Endothelial cell of umbilical vein (primary cell): Measurements from ENCODE around the gene ANO1. TPM values are rescaled to one million over a fixed set of nuclear protein-coding genes. Genes with fewer than 3 reads are reported as not detected.

ENCODE experiments used
- BruUV-seq: library from RNA; stranded (reverse); fragments of 400-500 nt; replicated peaks from 2 replicates; lab custom pipeline; 2021; lab: Mats Ljungman, UMichigan
- CTCF ChIA-PET: fragments of 300-600, 350-600 bp; sonication (Branson Sonifier 250); formaldehyde crosslinking; loops from one replicate; lab custom pipeline; 2021; ENCODE audit warnings: antibody characterized with exemption, inconsistent platforms; lab: Charles Lee
- POLR2A ChIA-PET: fragments of 300-600, 350-600 bp; sonication (Branson Sonifier 250); formaldehyde crosslinking; loops from one replicate; lab custom pipeline; 2021; ENCODE audit warnings: antibody characterized with exemption, inconsistent platforms; lab: Charles Lee
- DNase-seq: peaks from one replicate; pipeline ENCODE4 v3.0.0-alpha.2; 2011; ENCODE audit warnings: low read depth, low spot score
- FAIRE-seq: peaks from 2 replicates; lab custom pipeline; 2011; peaks lifted over from hg19 to GRCh38; lab: Jason Lieb, UNC
- H2AFZ ChIP-seq: 2 replicates; pipeline ENCODE4 v1.6.0; 2012; ENCODE audit warnings: low read depth, low read length, control low read depth, inconsistent platforms
- H3K27ac ChIP-seq: 2 replicates; pipeline ENCODE4 v1.5.1; 2011; ENCODE audit warnings: low read depth, mild to moderate bottlenecking, control low read depth, low read length, moderate library complexity; ENCODE audit not compliant: insufficient read depth
- H3K27me3 ChIP-seq, 2 experiments: 2 replicates each; pipeline versions ENCODE4 v1.6.0 to v1.6.1; 2011; ENCODE audit warnings: low read length in 2 of 2, mixed read lengths in 1 of 2; ENCODE audit not compliant: control insufficient read depth in 2 of 2, insufficient read depth in 2 of 2
- H3K36me3 ChIP-seq, 2 experiments: 2 replicates in 1 of 2; 3 replicates in 1 of 2; pipeline ENCODE4 v1.5.1; 2011; ENCODE audit warnings: low read length in 2 of 2, mild to moderate bottlenecking in 1 of 2, moderate library complexity in 1 of 2; ENCODE audit not compliant: control insufficient read depth in 2 of 2, insufficient read depth in 2 of 2; ENCODE audit errors: extremely low read depth in 1 of 2
- H3K4me1 ChIP-seq: 3 replicates; pipeline ENCODE4 v1.5.1; 2011; ENCODE audit warnings: mild to moderate bottlenecking, low read length; ENCODE audit not compliant: control insufficient read depth, insufficient read depth; ENCODE audit errors: extremely low read depth
- H3K4me2 ChIP-seq: 2 replicates; pipeline ENCODE4 v1.6.1; 2011; ENCODE audit warnings: low read length, control low read depth, mixed read lengths; ENCODE audit not compliant: insufficient read depth
- H3K4me3 ChIP-seq, 3 experiments: fragments of 200-600 bp in 1 of 3; sonication (generic), shearing (Covaris generic) in 1 of 3; replicated peaks in 1 of 3; 2 replicates each; pipeline ENCODE4 v1.5.1; 2011 to 2016; ENCODE audit warnings: control low read depth in 3 of 3, low read length in 3 of 3, mild to moderate bottlenecking in 2 of 3, inconsistent platforms in 1 of 3, low read depth in 1 of 3, moderate library complexity in 1 of 3; ENCODE audit not compliant: insufficient read depth in 1 of 3
- H3K79me2 ChIP-seq: 2 replicates; pipeline ENCODE4 v1.6.0; 2012; ENCODE audit warnings: low read length, inconsistent platforms; ENCODE audit not compliant: control insufficient read depth, insufficient read depth
- H3K9ac ChIP-seq: replicated peaks from 2 replicates; pipeline ENCODE3; 2011; ENCODE audit warnings: low read length, control low read depth; ENCODE audit not compliant: insufficient read depth; ENCODE audit errors: extremely low read depth
- H3K9me1 ChIP-seq: replicated peaks from 3 replicates; pipeline ENCODE4 v1.6.0; 2011; ENCODE audit warnings: mild to moderate bottlenecking, low read length; ENCODE audit not compliant: control insufficient read depth, insufficient read depth; ENCODE audit errors: extremely low read depth
- H3K9me3 ChIP-seq: replicated peaks from 2 replicates; pipeline ENCODE4 v1.5.1; 2012; ENCODE audit warnings: low read length, inconsistent platforms; ENCODE audit not compliant: control insufficient read depth, insufficient read depth
- H4K20me1 ChIP-seq: replicated peaks from 2 replicates; pipeline ENCODE3; 2011; ENCODE audit warnings: mild to moderate bottlenecking, low read length; ENCODE audit not compliant: control insufficient read depth, insufficient read depth; ENCODE audit errors: extremely low read depth
- dilution Hi-C: fragments of 300-500 bp; cut with MboI; formaldehyde crosslinking; loops from one replicate; pipeline ENCODE4 v1.15.0; 2019; ENCODE audit warnings: low sequenced_read_pairs; ENCODE audit not compliant: extremely low pct_ligation_motif_present
- intact Hi-C: fragments of 100-400 bp; cut with micrococcal nuclease; formaldehyde crosslinking; loops from one replicate; pipeline ENCODE4 v1.10.0; 2022
- polyA plus RNA-seq, 4 experiments: library from polyadenylated mRNA; depleted of rRNA in 3 of 4; stranded (reverse) in 3 of 4; unstranded in 1 of 4; fragments of >200 nt; gene quantifications; 2 replicates each; pipeline versions ENCODE4 v1.2.1 to v1.2.3, GENCODE V29; 2011 to 2012; ENCODE audit warnings: missing spikeins in 1 of 4
- total RNA-seq: library from RNA; stranded (reverse); gene quantifications from 2 replicates; pipeline ENCODE4 v1.2.3, GENCODE V29; 2021
- TF ChIP-seq, protein P1 (sequence below): IDR thresholded peaks from 2 replicates; pipeline ENCODE4 v1.6.1; 2011; ENCODE audit not compliant: insufficient read depth, insufficient read length
- TF ChIP-seq, protein P2 (sequence below), 2 donors: IDR thresholded peaks; 1 replicate in 1 of 2; 2 replicates in 1 of 2; pipeline ENCODE4 v1.5.1; 2011; ENCODE audit warnings: low read length in 2 of 2, mild to moderate bottlenecking in 2 of 2, moderate library complexity in 2 of 2, control low read depth in 1 of 2, inconsistent platforms in 1 of 2, low read depth in 1 of 2; ENCODE audit not compliant: insufficient read depth in 1 of 2; ENCODE audit errors: extremely low read depth in 1 of 2

ANO1 gene
- total and polyA plus RNA-seq, 2 donors (not counting 3 experiments of a cell fraction or from before 2014, with no cell fraction given), result 0.03 to 0.40 TPM

- DNase-seq, result no peak
- no peak overlapping the region for H3K9ac ChIP-seq
- BruUV-seq, result no TSS peak
Measured at GRCh38 chr11:70189622-70190021, 111.5 kb downstream of the ANO1 start.

More at GRCh38 chr11:70189622-70190021, 111.5 kb downstream of the ANO1 start:
- no peak for FAIRE-seq
- CTCF ChIA-PET, result no interaction called here
- no peaks in the 10 kb centered on the region for H3K79me2 ChIP-seq
- dilution Hi-C loops, result loop anchor here (25.0 kb wide), 1 partner anchor 277 kb away; no protein-coding TSS in a partner anchor
- H3K27ac ChIP-seq, result no peak overlapping the region
- intact Hi-C loops, result loop anchor here (10.0 kb wide), 1 partner anchor 475 kb away; no protein-coding TSS in a partner anchor
- H3K4me1 ChIP-seq, result no peaks in the 10 kb centered on the region
- H3K4me2 ChIP-seq, result no peak overlapping the region
- no peaks in the 10 kb centered on the region for H4K20me1 ChIP-seq
- TF ChIP-seq, protein P1, sequence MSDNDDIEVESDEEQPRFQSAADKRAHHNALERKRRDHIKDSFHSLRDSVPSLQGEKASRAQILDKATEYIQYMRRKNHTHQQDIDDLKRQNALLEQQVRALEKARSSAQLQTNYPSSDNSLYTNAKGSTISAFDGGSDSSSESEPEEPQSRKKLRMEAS, result peak; percentile 23
- TF ChIP-seq, protein P2, sequence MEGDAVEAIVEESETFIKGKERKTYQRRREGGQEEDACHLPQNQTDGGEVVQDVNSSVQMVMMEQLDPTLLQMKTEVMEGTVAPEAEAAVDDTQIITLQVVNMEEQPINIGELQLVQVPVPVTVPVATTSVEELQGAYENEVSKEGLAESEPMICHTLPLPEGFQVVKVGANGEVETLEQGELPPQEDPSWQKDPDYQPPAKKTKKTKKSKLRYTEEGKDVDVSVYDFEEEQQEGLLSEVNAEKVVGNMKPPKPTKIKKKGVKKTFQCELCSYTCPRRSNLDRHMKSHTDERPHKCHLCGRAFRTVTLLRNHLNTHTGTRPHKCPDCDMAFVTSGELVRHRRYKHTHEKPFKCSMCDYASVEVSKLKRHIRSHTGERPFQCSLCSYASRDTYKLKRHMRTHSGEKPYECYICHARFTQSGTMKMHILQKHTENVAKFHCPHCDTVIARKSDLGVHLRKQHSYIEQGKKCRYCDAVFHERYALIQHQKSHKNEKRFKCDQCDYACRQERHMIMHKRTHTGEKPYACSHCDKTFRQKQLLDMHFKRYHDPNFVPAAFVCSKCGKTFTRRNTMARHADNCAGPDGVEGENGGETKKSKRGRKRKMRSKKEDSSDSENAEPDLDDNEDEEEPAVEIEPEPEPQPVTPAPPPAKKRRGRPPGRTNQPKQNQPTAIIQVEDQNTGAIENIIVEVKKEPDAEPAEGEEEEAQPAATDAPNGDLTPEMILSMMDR (IDR thresholded peaks at IDR 0.05; ENCODE audit: extremely low read depth in 1 of 2, insufficient read depth in 1 of 2, low read depth in 1 of 2, low read length in 2 of 2), result no peak
- H3K27me3 ChIP-seq, result no peaks in the 10 kb centered on the region
- H2AFZ ChIP-seq, result no peak overlapping the region
- no peaks in the 10 kb centered on the region for H3K9me3 ChIP-seq
- POLR2A ChIA-PET, result no interaction called here
- no peaks in the 10 kb centered on the region for H3K9me1 ChIP-seq
- no peak overlapping the region for H3K4me3 ChIP-seq
- H3K36me3 ChIP-seq, result no peaks in the 10 kb centered on the region
